AG08395 (cell line): Measurements from ENCODE around the gene MLLT3.

Source experiments
- DNase-seq: peaks from one replicate; pipeline ENCODE4 v3.0.0; 2012; ENCODE audit warnings: mixed read lengths, low spot score

The MLLT3 gene

GRCh38 chr9:20417373-20418080 lies 204.8 kb downstream of the MLLT3 start:
- no peak for DNase-seq

- DNase-seq = no peak
Observed at GRCh38 chr9:20414150-20414549, 208.1 kb downstream of the MLLT3 start.

GRCh38 chr9:20409321-20410092 lies 212.8 kb downstream of the MLLT3 start:
- DNase-seq = no peak

- no peak for DNase-seq
Observed at GRCh38 chr9:20408513-20408912, 213.8 kb downstream of the MLLT3 start.

- DNase-seq = no peak
Observed at GRCh38 chr9:20407013-20407412, 215.3 kb downstream of the MLLT3 start.

GRCh38 chr9:20406344-20406743 lies 216.0 kb downstream of the MLLT3 start:
- DNase-seq = no peak

- DNase-seq = no peak
Observed at GRCh38 chr9:20405616-20406015, 216.7 kb downstream of the MLLT3 start.

- DNase-seq = no peak
Observed at GRCh38 chr9:20405078-20405477, 217.2 kb downstream of the MLLT3 start.

- no peak for DNase-seq
Observed at GRCh38 chr9:20404192-20404813, 218.0 kb downstream of the MLLT3 start.

- DNase-seq = no peak
Observed at GRCh38 chr9:20403346-20403745, 219.0 kb downstream of the MLLT3 start.

- DNase-seq = no peak
Observed at GRCh38 chr9:20402273-20402875, 219.9 kb downstream of the MLLT3 start.

GRCh38 chr9:20398536-20399338 lies 223.6 kb downstream of the MLLT3 start:
- DNase-seq = no peak

- no peak for DNase-seq
Observed at GRCh38 chr9:20397348-20397747, 225.0 kb downstream of the MLLT3 start.

- no peak for DNase-seq
Observed at GRCh38 chr9:20396509-20396908, 225.8 kb downstream of the MLLT3 start.

GRCh38 chr9:20395651-20396050 lies 226.6 kb downstream of the MLLT3 start:
- no peak for DNase-seq

- DNase-seq = no peak
Observed at GRCh38 chr9:20394969-20395368, 227.3 kb downstream of the MLLT3 start.

- no peak for DNase-seq
Observed at GRCh38 chr9:20391208-20391607, 231.1 kb downstream of the MLLT3 start.

- no peak for DNase-seq
Observed at GRCh38 chr9:20390400-20390799, 231.9 kb downstream of the MLLT3 start.

GRCh38 chr9:20387062-20387461 lies 235.2 kb downstream of the MLLT3 start:
- no peak for DNase-seq

- DNase-seq = no peak
Observed at GRCh38 chr9:20384642-20385041, 237.7 kb downstream of the MLLT3 start.

- no peak for DNase-seq
Observed at GRCh38 chr9:20382460-20383071, 239.7 kb downstream of the MLLT3 start.
